HG03575 (cell line): ENCODE results near the gene MRPL40.

ENCODE experiments used
- ATAC-seq: cut with Tn5 transposase; IDR thresholded peaks from one replicate; pipeline ENCODE4 v1.9.1; 2021; ENCODE audit not compliant: unreplicated experiment, insufficient number of reproducible peaks, low FRiP score; ENCODE audit errors: extremely low read depth

Gene MRPL40

GRCh38 chr22:19405652-19406051, 26.7 kb upstream of the MRPL40 start:
- ATAC-seq, result no peak

GRCh38 chr22:19406281-19406811, 26.0 kb upstream of the MRPL40 start:
- ATAC-seq, result no peak

- no peak for ATAC-seq
Observed at GRCh38 chr22:19406846-19407245, 25.5 kb upstream of the MRPL40 start.

GRCh38 chr22:19407649-19408606, 24.4 kb upstream of the MRPL40 start:
- no peak for ATAC-seq

GRCh38 chr22:19410941-19411689, 21.2 kb upstream of the MRPL40 start:
- ATAC-seq, result no peak

GRCh38 chr22:19411690-19412045, 20.7 kb upstream of the MRPL40 start:
- ATAC-seq, result no peak

- no peak for ATAC-seq
Observed at GRCh38 chr22:19412478-19412877, 19.9 kb upstream of the MRPL40 start.

GRCh38 chr22:19412923-19413322, 19.4 kb upstream of the MRPL40 start:
- ATAC-seq, result no peak

GRCh38 chr22:19419086-19419463, 13.3 kb upstream of the MRPL40 start:
- ATAC-seq, result no peak

GRCh38 chr22:19419464-19420178, 12.7 kb upstream of the MRPL40 start:
- no peak for ATAC-seq

GRCh38 chr22:19420321-19420720, 12.0 kb upstream of the MRPL40 start:
- no peak for ATAC-seq

GRCh38 chr22:19422440-19423301, 9.7 kb upstream of the MRPL40 start:
- no peak for ATAC-seq

- ATAC-seq, result no peak
Observed at GRCh38 chr22:19424186-19424500, 8.2 kb upstream of the MRPL40 start.

- ATAC-seq, result no peak
Observed at GRCh38 chr22:19429950-19430889, 2.1 kb upstream of the MRPL40 start.

GRCh38 chr22:19430890-19431541, 1.3 kb upstream of the MRPL40 start:
- ATAC-seq, result no peak

- ATAC-seq, result no peak
Observed at GRCh38 chr22:19431649-19432132, 654 bp upstream of the MRPL40 start, which contains the start of gene HIRA. Gene HIRA (minus strand): TSS chr22:19431733. CDS start chr22:19431476, 257 bp downstream.

- no peak for ATAC-seq
Observed at GRCh38 chr22:19434401-19434800, 2.1 kb downstream of the MRPL40 start.
